ENCODE measurements around the gene IFNB1.

- TF ChIP-seq EZH2phosphoT487 (IDR thresholded peaks at IDR 0.05; ENCODE audit: insufficient read depth, low read depth) (no peak), EZH2 (IDR thresholded peaks at IDR 0.05; ENCODE audit: insufficient read depth, poor library complexity, severe bottlenecking) (no peak)
Measured at GRCh38 chr9:21096901-21097255, 19.1 kb upstream of the IFNB1 start.
